ENCODE measurements around the gene KLHDC8B.

The KLHDC8B gene

GRCh38 chr3:49161197-49161596 is 10.2 kb upstream of the KLHDC8B start:
- DNase-seq, result no peak

GRCh38 chr3:49161808-49162530 is 9.4 kb upstream of the KLHDC8B start:
- DNase-seq, result no peak

GRCh38 chr3:49162751-49163419 is 8.5 kb upstream of the KLHDC8B start:
- DNase-seq, result no peak

- DNase-seq, result no peak
Measured at GRCh38 chr3:49163609-49164008, 7.8 kb upstream of the KLHDC8B start.

- DNase-seq, result no peak
Measured at GRCh38 chr3:49164983-49165720, 6.2 kb upstream of the KLHDC8B start.

GRCh38 chr3:49165771-49166751 is 5.3 kb upstream of the KLHDC8B start, which contains the start of gene CCDC71:
TSS of gene CCDC71 (minus strand) at chr3:49166331. CDS start at chr3:49164208, 2,123 bp downstream.
- DNase-seq, result peak; percentile 68 to 69

- DNase-seq, result no peak
Measured at GRCh38 chr3:49166752-49167556, 4.4 kb upstream of the KLHDC8B start.

- no peak for DNase-seq
Measured at GRCh38 chr3:49170744-49171118, 667 bp upstream of the KLHDC8B start.

- DNase-seq, result no peak
Measured at GRCh38 chr3:49171775-49172500, 540 bp downstream of the KLHDC8B start.

- DNase-seq, result no peak
Measured at GRCh38 chr3:49172551-49173041, 1.2 kb downstream of the KLHDC8B start.

GRCh38 chr3:49173116-49173791 is 1.9 kb downstream of the KLHDC8B start:
- no peak for DNase-seq

- DNase-seq, result no peak
Measured at GRCh38 chr3:49173792-49174170, 2.4 kb downstream of the KLHDC8B start.

- no peak for DNase-seq
Measured at GRCh38 chr3:49174397-49174985, 3.1 kb downstream of the KLHDC8B start.

- DNase-seq, result no peak
Measured at GRCh38 chr3:49175530-49175929, 4.1 kb downstream of the KLHDC8B start.

- no peak for DNase-seq
Measured at GRCh38 chr3:49177073-49177472, 5.7 kb downstream of the KLHDC8B start.

GRCh38 chr3:49180116-49180515 is 8.7 kb downstream of the KLHDC8B start:
- no peak for DNase-seq

- DNase-seq, result no peak
Measured at GRCh38 chr3:49181351-49181750, 10.0 kb downstream of the KLHDC8B start.

GRCh38 chr3:49182682-49183081 is 11.3 kb downstream of the KLHDC8B start:
- DNase-seq, result no peak

- no peak for DNase-seq
Measured at GRCh38 chr3:49183873-49184272, 12.5 kb downstream of the KLHDC8B start.

- no peak for DNase-seq
Measured at GRCh38 chr3:49191741-49192140, 20.3 kb downstream of the KLHDC8B start.

All from activated CD4-positive, alpha-beta T cell treated with anti-CD3 and anti-CD28 coated beads, Interleukin-2, amount 50 U/mL, for 4 hours (primary cell).